ENCODE results near the gene GKAP1.
"Not testable (repeated sequence)": the region's sequence is repeated elsewhere in the genome, so short reads cannot be mapped to it uniquely, and the experiment has no call there.

The GKAP1 gene

GRCh38 chr9:83728591-83729368, 88.8 kb downstream of the GKAP1 start:
- not testable (repeated sequence) for DNase-seq

DNA sequence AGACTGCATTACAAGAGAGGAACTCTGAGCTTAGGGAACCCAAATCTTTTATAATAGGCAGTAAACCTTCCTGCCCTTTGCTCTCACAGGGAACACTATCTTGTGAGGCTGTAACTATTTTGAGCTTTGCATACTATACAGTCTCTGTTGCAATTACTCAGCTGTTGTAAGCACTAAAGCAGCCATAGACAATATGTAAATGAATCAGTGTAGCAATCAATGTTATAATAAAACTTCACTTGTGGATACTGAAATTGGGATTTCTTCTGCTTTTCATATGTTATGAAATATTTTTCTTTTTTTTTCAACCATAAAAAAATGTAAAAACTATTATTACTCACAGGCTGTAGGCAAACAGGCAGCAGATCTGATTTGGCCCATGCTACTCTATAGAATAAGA, 93.1 kb downstream of the GKAP1 start:
- DNase-seq: no peak

DNA sequence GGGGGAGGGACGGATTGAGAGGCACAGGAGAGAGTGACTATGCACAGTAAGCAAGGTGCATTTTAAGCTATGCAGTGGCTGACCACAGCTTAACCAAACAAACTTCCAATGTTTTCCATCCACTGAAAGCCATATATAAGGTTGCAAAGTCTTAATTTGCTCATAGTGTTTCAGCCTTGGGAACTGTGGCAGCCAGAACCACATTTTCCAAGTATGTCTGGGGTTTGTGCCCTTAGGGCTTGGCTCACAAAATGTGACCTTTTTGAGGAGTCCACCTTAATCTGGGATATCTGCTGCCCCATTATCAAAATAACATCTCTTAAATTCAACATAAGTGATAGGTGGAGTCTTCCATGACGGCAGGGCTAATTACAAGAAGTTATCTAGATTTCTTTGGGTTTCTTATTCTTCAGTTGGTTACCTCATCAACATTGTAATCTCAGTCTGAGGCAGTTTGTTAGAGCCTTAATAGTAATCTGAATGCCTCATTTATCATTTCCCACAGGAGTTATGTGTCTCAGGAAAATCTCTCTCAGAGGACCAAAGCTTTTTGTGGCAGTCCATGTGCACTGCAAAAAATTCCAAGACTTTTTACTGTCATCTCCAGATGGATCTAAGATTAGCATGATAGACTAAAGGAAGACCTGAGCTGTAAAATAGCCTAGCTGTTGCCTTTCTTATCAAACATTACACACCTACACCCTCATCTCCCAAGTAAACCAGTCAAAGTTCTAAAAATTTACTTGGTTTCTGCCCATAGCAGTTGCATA, 94.7 kb downstream of the GKAP1 start:
- DNase-seq: no peak

- DNase-seq: no peak
These were observed 96.1 kb downstream of the GKAP1 start for GRCh38 chr9:83721509-83721908.

- DNase-seq: no peak
These were observed 101.8 kb downstream of the GKAP1 start for GRCh38 chr9:83715794-83716193.

- DNase-seq: no peak
These were observed 102.3 kb downstream of the GKAP1 start for GRCh38 chr9:83715221-83715620.

- no peak for DNase-seq
These were observed 103.2 kb downstream of the GKAP1 start for GRCh38 chr9:83714329-83714728.

- DNase-seq: peak; percentile 33
These were observed 108.9 kb downstream of the GKAP1 start for GRCh38 chr9:83708515-83709158.

DNA sequence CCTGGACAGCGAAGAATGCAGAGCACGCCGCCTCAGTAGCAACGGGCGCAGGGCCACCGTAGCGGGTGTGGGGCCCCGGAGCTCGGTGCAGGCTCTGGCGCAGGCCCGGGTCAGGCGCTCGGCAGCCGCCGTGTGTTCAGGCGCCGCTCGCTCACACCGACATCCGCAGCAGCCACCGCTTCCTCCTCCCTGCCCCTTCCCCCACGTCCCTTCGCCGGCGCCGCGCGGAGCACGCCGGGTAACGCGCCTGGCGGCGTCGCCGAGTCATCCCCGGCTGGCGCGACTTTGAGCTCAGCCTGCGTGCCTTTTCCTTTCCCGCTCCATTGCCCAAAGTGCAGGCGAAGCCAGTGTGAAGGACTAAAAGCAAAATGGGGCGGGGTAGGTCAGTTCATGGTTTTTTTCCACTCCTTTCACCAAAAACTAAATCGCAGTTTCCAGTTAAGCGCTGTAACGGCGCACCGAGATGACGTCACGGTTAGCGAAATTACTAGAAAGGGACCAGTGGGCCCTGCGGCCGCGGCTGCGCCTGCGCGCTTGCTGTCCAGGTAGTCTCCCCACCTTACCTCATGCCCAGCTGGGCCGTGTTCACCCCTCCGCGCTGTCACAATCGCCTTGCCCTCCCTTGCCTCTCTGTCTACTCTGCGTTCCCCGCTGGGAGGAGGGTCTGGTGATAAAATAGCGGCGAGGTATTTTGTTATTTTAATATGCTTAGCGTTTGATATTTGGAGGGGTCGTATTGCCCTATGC, 109.6 kb downstream of the GKAP1 start, which contains the start of gene UBQLN1:
UBQLN1 (minus strand) TSS at position 191 of the 747 bp plus-strand sequence. CDS start 279 bp downstream, outside the sequence.
- DNase-seq: peak; percentile 85

GRCh38 chr9:83707518-83707767, 110.1 kb downstream of the GKAP1 start:
- peak; percentile 55 for DNase-seq

- DNase-seq: peak; percentile 54
These were observed 110.7 kb downstream of the GKAP1 start for GRCh38 chr9:83706676-83707517.

GRCh38 chr9:83705219-83705651, 112.3 kb downstream of the GKAP1 start:
- not testable (repeated sequence) for DNase-seq

- no peak for DNase-seq
These were observed 115.8 kb downstream of the GKAP1 start for GRCh38 chr9:83701769-83702168.

- DNase-seq: no peak
These were observed 116.3 kb downstream of the GKAP1 start for GRCh38 chr9:83701286-83701685.

- DNase-seq: no peak
These were observed 118.0 kb downstream of the GKAP1 start for GRCh38 chr9:83699615-83700014.

DNA sequence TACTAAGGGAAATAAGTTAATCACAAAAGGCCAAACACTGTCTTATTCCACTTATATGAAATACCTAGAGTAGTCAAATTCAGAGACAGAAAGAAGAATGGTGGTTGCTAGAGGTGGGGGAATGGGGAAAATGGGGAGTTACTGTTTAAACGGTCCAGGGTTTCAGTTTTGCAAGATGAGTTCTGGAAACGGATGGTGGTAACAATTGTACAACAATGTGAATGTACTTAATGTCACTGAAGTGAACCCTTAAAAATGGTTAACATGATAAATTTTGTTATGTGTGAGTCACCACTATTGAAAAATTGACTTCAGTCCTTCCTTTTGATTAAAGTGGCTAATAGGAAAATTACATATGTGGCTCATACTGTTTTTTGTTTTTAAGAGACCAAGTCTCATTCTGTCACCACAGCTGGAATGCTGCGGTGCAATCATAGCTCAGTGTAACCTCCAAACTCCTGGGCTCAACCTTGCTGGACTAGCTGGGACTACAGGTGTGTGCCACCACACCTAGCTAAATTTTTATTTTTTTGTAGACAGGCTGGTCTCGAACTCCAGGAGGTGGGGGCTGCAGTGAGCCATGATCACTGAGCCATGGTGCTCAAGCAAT, 118.5 kb downstream of the GKAP1 start:
- DNase-seq: no peak

DNA sequence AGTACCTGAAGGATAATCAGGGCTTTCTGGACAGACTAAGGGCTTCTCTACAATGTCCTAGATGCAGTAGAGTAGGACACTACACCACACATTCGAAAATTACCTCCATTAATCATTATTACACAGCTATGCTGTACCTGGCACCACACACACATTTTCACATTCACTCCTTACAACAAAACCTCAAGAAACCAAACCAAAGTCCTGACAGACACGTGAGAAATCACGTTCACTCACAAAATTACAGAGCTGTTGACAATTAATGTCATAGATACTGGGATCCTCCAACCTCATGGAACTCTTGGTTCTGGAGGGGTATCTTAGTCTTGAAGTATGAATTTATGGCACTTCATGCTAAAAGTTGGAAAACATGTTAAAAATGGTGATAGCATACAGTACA, 126.1 kb downstream of the GKAP1 start:
- DNase-seq: no peak

Measured in effector CD8-positive, alpha-beta T cell (primary cell).